ENCODE results near the gene FYB1.
"Not testable (repeated sequence)": the region's sequence is repeated elsewhere in the genome, so short reads cannot be mapped to it uniquely, and the experiment has no call there.

Gene FYB1

GRCh38 chr5:39249069-39249468 is 29.7 kb upstream of the FYB1 start:
- no peak overlapping the region for H3K4me3 ChIP-seq (ENCODE audit: control insufficient read depth, low read depth, low read length)
- DNase-seq (ENCODE audit: low read depth): no peak
- no peak for TF ChIP-seq CTCF (conservative IDR thresholded peaks at IDR 0.05; ENCODE audit: control insufficient read depth, insufficient read depth, low read depth, low read length)

- no peak for DNase-seq (ENCODE audit: low read depth)
- H3K4me3 ChIP-seq (ENCODE audit: control insufficient read depth, low read depth, low read length): no peak overlapping the region
- no peak for TF ChIP-seq CTCF (conservative IDR thresholded peaks at IDR 0.05; ENCODE audit: control insufficient read depth, insufficient read depth, low read depth, low read length)
Observed at GRCh38 chr5:39240750-39241149, 21.4 kb upstream of the FYB1 start.

- peak; percentile 5 for DNase-seq (ENCODE audit: low read depth)
- H3K4me3 ChIP-seq (ENCODE audit: control insufficient read depth, low read depth, low read length): no peak overlapping the region
Observed at GRCh38 chr5:39238366-39239105, 19.2 kb upstream of the FYB1 start.

GRCh38 chr5:39236718-39237117 is 17.4 kb upstream of the FYB1 start:
- TF ChIP-seq CTCF (conservative IDR thresholded peaks at IDR 0.05; ENCODE audit: control insufficient read depth, insufficient read depth, low read depth, low read length): no peak
- no peak overlapping the region for H3K4me3 ChIP-seq (ENCODE audit: control insufficient read depth, low read depth, low read length)
- no peak for DNase-seq (ENCODE audit: low read depth)

More at GRCh38 chr5:39238366-39239105, 19.2 kb upstream of the FYB1 start:
- TF ChIP-seq CTCF (conservative IDR thresholded peaks at IDR 0.05; ENCODE audit: control insufficient read depth, insufficient read depth, low read depth, low read length): no peak

- DNase-seq (ENCODE audit: low read depth): no peak
- TF ChIP-seq CTCF (conservative IDR thresholded peaks at IDR 0.05; ENCODE audit: control insufficient read depth, insufficient read depth, low read depth, low read length): no peak
- no peak overlapping the region for H3K4me3 ChIP-seq (ENCODE audit: control insufficient read depth, low read depth, low read length)
Observed at GRCh38 chr5:39235648-39236047, 16.3 kb upstream of the FYB1 start.

- not testable (repeated sequence) for DNase-seq (ENCODE audit: low read depth); H3K4me3 ChIP-seq (ENCODE audit: control insufficient read depth, low read depth, low read length)
Observed at GRCh38 chr5:39234494-39234893, 15.1 kb upstream of the FYB1 start.

- no peak for TF ChIP-seq CTCF (conservative IDR thresholded peaks at IDR 0.05; ENCODE audit: control insufficient read depth, insufficient read depth, low read depth, low read length)
- DNase-seq (ENCODE audit: low read depth): no peak
- no peak overlapping the region for H3K4me3 ChIP-seq (ENCODE audit: control insufficient read depth, low read depth, low read length)
Observed at GRCh38 chr5:39233783-39234182, 14.4 kb upstream of the FYB1 start.
